CD4-positive, alpha-beta memory T cell (primary cell): ENCODE measurements around the gene RBFOX2. TPM values are rescaled to one million over a fixed set of nuclear protein-coding genes. Genes with fewer than 3 reads are reported as not detected.
"Not testable (repeated sequence)": the region's sequence is repeated elsewhere in the genome, so short reads cannot be mapped to it uniquely, and the experiment has no call there.

ENCODE experiments used
- CTCF ChIA-PET: fragments of 350-600 bp; sonication (Branson Sonifier 250); formaldehyde crosslinking; loops from one replicate; lab custom pipeline; 2021; ENCODE audit warnings: inconsistent platforms; ENCODE audit not compliant: partially characterized antibody; lab: Charles Lee
- POLR2A ChIA-PET: fragments of 350-600 bp; sonication (Branson Sonifier 250); formaldehyde crosslinking; loops from one replicate; lab custom pipeline; 2021; ENCODE audit not compliant: partially characterized antibody; lab: Charles Lee
- DNase-seq, 5 donors: peaks; one replicate each; pipeline versions ENCODE4 v3.0.0 to v3.0.0-alpha.2; 2020 to 2022; ENCODE audit warnings: mixed read lengths in 1 of 5
- H3K27ac ChIP-seq: one replicate; pipeline ENCODE4 v1.7.0; 2013; ENCODE audit warnings: low read depth, low read length
- H3K27me3 ChIP-seq: 2 replicates; pipeline ENCODE4 v1.7.0; 2013; ENCODE audit warnings: mild to moderate bottlenecking, low read length, moderate library complexity; ENCODE audit not compliant: insufficient read depth
- H3K36me3 ChIP-seq: 2 replicates; pipeline ENCODE4 v1.7.0; 2013; ENCODE audit warnings: mild to moderate bottlenecking, low read length, moderate library complexity; ENCODE audit not compliant: insufficient read depth
- H3K4me1 ChIP-seq: 2 replicates; pipeline ENCODE4 v1.7.0; 2013; ENCODE audit warnings: mild to moderate bottlenecking, low read length, moderate library complexity; ENCODE audit not compliant: insufficient read depth
- H3K4me3 ChIP-seq, 2 donors: one replicate each; pipeline ENCODE4 v1.7.0; 2013; ENCODE audit warnings: low read length in 2 of 2, mild to moderate bottlenecking in 1 of 2
- H3K9me3 ChIP-seq, 2 donors: one replicate each; pipeline ENCODE4 v1.7.0; 2013; ENCODE audit warnings: low read length in 2 of 2, control low read depth in 1 of 2; ENCODE audit not compliant: control insufficient read depth in 1 of 2
- H3K27ac Mint-ChIP-seq, 7 donors: one replicate each; pipeline ENCODE4 v1.8.0; 2020 to 2021; ENCODE audit warnings: mixed read lengths in 7 of 7, mild to moderate bottlenecking in 6 of 7, inconsistent platforms in 3 of 7, moderate library complexity in 3 of 7
- H3K27me3 Mint-ChIP-seq, 2 donors: one replicate each; pipeline ENCODE4 v1.8.0; 2020 to 2021; ENCODE audit warnings: mixed read lengths in 2 of 2
- H3K36me3 Mint-ChIP-seq, 2 donors: one replicate each; pipeline ENCODE4 v1.8.0; 2020 to 2021; ENCODE audit warnings: mixed read lengths in 2 of 2, inconsistent platforms in 1 of 2, mild to moderate bottlenecking in 1 of 2
- H3K4me1 Mint-ChIP-seq, 4 donors: one replicate each; pipeline ENCODE4 v1.8.0; 2020 to 2021; ENCODE audit warnings: mixed read lengths in 4 of 4, mild to moderate bottlenecking in 1 of 4
- H3K4me3 Mint-ChIP-seq, 8 donors: one replicate each; pipeline ENCODE4 v1.8.0; 2020 to 2021; ENCODE audit warnings: mixed read lengths in 8 of 8, mild to moderate bottlenecking in 7 of 8, moderate library complexity in 6 of 8, inconsistent platforms in 3 of 8
- H3K9me3 Mint-ChIP-seq, 8 donors: one replicate each; pipeline ENCODE4 v1.8.0; 2020 to 2021; ENCODE audit warnings: mixed read lengths in 8 of 8, mild to moderate bottlenecking in 5 of 8, inconsistent platforms in 3 of 8, moderate library complexity in 1 of 8
- intact Hi-C: fragments of 100-400 bp; cut with micrococcal nuclease; formaldehyde crosslinking; loops from one replicate; pipeline ENCODE4 v1.15.1; 2023
- polyA plus RNA-seq, 2 donors: library from polyadenylated mRNA; unstranded; fragments of 300-500 nt; fragmentation: Illumina TruSeq; gene quantifications; one replicate each; pipeline ENCODE4 v1.2.3, GENCODE V29; 2021
- total RNA-seq, 2 experiments: library from RNA; stranded (reverse); gene quantifications; one replicate each; pipeline ENCODE4 v1.2.3, GENCODE V29; 2021

The RBFOX2 gene
- total and polyA plus RNA-seq, 4 experiments from 2014 or later, result 0.68 to 1.3 (median 1.0) TPM

DNA sequence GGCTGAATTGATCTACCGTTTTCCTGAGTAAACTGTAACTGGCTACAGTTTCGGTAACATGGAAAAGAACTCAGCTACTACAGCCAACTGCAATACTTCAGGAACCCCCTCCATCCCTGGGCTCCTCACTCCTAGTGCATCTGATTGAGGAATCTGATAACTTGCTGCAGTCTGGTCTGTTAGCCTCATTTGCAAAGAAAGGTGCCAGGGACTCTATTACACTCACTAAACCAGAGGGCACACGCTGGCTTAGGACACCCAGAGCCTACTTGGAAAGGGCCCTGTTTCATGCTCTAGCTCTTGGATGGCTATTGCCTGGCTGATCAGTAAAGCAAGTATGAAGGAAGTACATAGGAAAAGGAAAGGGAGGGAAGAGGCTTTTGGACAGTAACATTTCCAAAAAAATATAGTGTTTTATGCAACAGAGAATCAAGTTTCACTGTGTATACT, 288.7 kb downstream of the RBFOX2 start:
- H3K4me1 ChIP-seq, result no peaks in the 10 kb centered on the region
- intact Hi-C loops, result no loop called here
- H3K27me3 ChIP-seq, result no peaks in the 10 kb centered on the region
- no peaks in the 10 kb centered on the region for H3K36me3 ChIP-seq
- CTCF ChIA-PET, result interaction anchor here (1.0 kb wide), 1 partner anchor 113 kb away, joined by 6 read pairs; no protein-coding TSS in a partner anchor
- Mint-ChIP-seq H3K4me3 (no peak overlapping the region), H3K36me3 (no peaks in the 10 kb centered on the region), H3K4me1 (no peaks in the 10 kb centered on the region), H3K9me3 (no peaks in the 10 kb centered on the region), H3K27me3 (peaks cover 2 to 5% of the 10 kb centered on the region in 2 donors), H3K27ac (no peak overlapping the region)
- no peak overlapping the region for H3K4me3 ChIP-seq
- H3K9me3 ChIP-seq, result no peaks in the 10 kb centered on the region
- DNase-seq, result no peak
- POLR2A ChIA-PET, result no interaction called here
- H3K27ac ChIP-seq, result no peak overlapping the region

- CTCF ChIA-PET, result interaction anchor here (1.2 kb wide), 1 partner anchor 9 kb away, joined by 4 read pairs; no protein-coding TSS in a partner anchor
- DNase-seq, result peak in 2 of 5 donors; percentile 1 to 4
- no peak overlapping the region for H3K27ac ChIP-seq
- peaks cover 2 to 5% of the 10 kb centered on the region in 2 donors for H3K27me3 Mint-ChIP-seq
- H3K4me1 Mint-ChIP-seq, result no peaks in the 10 kb centered on the region
- no peaks in the 10 kb centered on the region for H3K36me3 ChIP-seq
- H3K4me1 ChIP-seq, result no peaks in the 10 kb centered on the region
- H3K4me3 Mint-ChIP-seq, result no peak overlapping the region
- no peaks in the 10 kb centered on the region for H3K9me3 ChIP-seq
- H3K27me3 ChIP-seq, result no peaks in the 10 kb centered on the region
- H3K36me3 Mint-ChIP-seq, result no peaks in the 10 kb centered on the region
- intact Hi-C loops, result no loop called here
- POLR2A ChIA-PET, result no interaction called here
- no peaks in the 10 kb centered on the region for H3K9me3 Mint-ChIP-seq
- H3K27ac Mint-ChIP-seq, result peak overlapping the region in 1 of 7 donors; percentile 57
- no peak overlapping the region for H3K4me3 ChIP-seq
Measured at GRCh38 chr22:35739076-35739930, 289.3 kb downstream of the RBFOX2 start.

DNA sequence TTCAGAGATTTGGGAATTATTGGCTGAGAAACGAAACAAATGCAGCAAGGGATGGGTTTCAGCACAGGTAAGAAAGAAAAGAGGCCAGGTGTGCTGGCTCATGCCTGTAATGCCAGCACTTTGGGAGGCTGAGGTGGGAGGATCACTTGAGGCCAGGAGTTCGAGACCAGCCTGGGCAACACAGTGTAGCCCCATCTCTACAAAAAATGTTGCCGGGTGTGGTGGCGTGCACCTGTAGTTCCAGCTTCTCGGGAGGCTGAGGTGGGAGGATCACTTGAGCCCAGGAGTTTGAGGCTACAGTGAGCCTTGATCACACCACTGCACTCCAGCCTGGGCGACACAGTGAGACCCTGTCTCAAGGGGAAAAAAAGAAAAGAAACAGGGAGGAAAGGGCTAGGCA, 290.7 kb downstream of the RBFOX2 start:
- H3K9me3 ChIP-seq, H3K4me3 ChIP-seq, H3K27ac ChIP-seq, CTCF ChIA-PET, DNase-seq, H3K4me1 Mint-ChIP-seq, H3K27me3 Mint-ChIP-seq, H3K36me3 ChIP-seq, H3K36me3 Mint-ChIP-seq, H3K4me3 Mint-ChIP-seq, H3K4me1 ChIP-seq, POLR2A ChIA-PET, H3K9me3 Mint-ChIP-seq, intact Hi-C loops, H3K27me3 ChIP-seq: not testable (repeated sequence)
- H3K27ac Mint-ChIP-seq, result peak overlapping the region in 1 of 7 donors; percentile 13

GRCh38 chr22:35736701-35737100, 291.9 kb downstream of the RBFOX2 start:
- Mint-ChIP-seq H3K4me3 (no peak overlapping the region), H3K4me1 (no peaks in the 10 kb centered on the region), H3K27me3 (peaks cover under 1 to 2% of the 10 kb centered on the region in 2 donors), H3K9me3 (no peaks in the 10 kb centered on the region), H3K36me3 (no peaks in the 10 kb centered on the region), H3K27ac (no peak overlapping the region)
- Histone ChIP-seq H3K36me3 (no peaks in the 10 kb centered on the region), H3K9me3 (no peaks in the 10 kb centered on the region), H3K4me3 (no peak overlapping the region), H3K27ac (no peak overlapping the region), H3K4me1 (no peaks in the 10 kb centered on the region), H3K27me3 (no peaks in the 10 kb centered on the region)
- no peak for DNase-seq
- ChIA-PET CTCF (no interaction called here), POLR2A (no interaction called here)
- intact Hi-C loops, result no loop called here

GRCh38 chr22:35736166-35736565, 292.5 kb downstream of the RBFOX2 start:
- intact Hi-C loops, result no loop called here
- Histone ChIP-seq H3K4me1 (no peaks in the 10 kb centered on the region), H3K27ac (no peak overlapping the region), H3K36me3 (no peaks in the 10 kb centered on the region), H3K4me3 (no peak overlapping the region), H3K9me3 (no peaks in the 10 kb centered on the region), H3K27me3 (no peaks in the 10 kb centered on the region)
- Mint-ChIP-seq H3K27ac (no peak overlapping the region), H3K36me3 (no peaks in the 10 kb centered on the region), H3K27me3 (peaks cover 3 to 4% of the 10 kb centered on the region in 2 donors), H3K9me3 (no peaks in the 10 kb centered on the region), H3K4me3 (no peak overlapping the region), H3K4me1 (no peaks in the 10 kb centered on the region)
- DNase-seq, result no peak
- CTCF ChIA-PET, result no interaction called here
- POLR2A ChIA-PET, result no interaction called here

DNA sequence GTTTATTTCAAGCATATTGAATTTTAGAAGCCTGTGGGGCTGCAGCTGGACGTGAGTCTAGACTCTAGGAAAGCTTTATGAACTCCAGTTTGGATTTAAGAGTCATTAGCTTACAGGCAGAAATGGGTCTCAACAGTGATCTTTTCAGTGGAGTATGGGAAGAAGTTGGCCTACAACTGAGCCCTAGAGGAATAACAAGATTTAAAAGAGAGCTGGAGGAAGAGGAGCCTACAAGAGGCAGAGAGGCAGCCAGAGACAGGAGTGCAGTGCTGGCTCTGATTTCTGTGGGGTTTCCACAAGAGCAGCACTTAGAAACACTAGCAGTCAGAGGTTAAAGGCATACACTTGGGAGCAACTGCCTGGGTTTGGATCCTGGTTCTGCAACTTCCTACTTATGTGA, 293.1 kb downstream of the RBFOX2 start:
- Mint-ChIP-seq H3K9me3 (no peaks in the 10 kb centered on the region), H3K27me3 (peaks cover 3 to 5% of the 10 kb centered on the region in 2 donors), H3K36me3 (no peaks in the 10 kb centered on the region), H3K4me3 (no peak overlapping the region), H3K4me1 (no peaks in the 10 kb centered on the region), H3K27ac (no peak overlapping the region)
- Histone ChIP-seq H3K27me3 (no peaks in the 10 kb centered on the region), H3K4me1 (no peaks in the 10 kb centered on the region), H3K9me3 (no peaks in the 10 kb centered on the region), H3K4me3 (no peak overlapping the region), H3K27ac (no peak overlapping the region), H3K36me3 (no peaks in the 10 kb centered on the region)
- intact Hi-C loops, result no loop called here
- ChIA-PET POLR2A (no interaction called here), CTCF (no interaction called here)
- no peak for DNase-seq

DNA sequence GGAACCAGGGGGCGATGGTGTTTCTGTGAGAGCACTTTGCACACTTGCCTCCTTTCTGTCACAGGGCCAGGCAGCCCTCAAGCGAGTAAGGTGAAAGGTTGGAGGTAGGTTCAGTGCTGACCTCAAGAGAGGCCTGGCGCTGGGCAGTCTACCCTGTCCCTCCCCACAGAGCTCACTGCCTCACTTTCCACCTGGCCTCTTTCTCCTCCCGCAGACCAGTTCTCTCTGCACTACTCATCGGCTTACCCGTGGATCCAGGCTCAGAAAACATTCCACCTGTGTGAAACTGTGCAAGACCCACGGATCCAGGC, 294.2 kb downstream of the RBFOX2 start:
- H3K4me3 Mint-ChIP-seq, result no peak overlapping the region

More for the DNA sequence above, 294.2 kb downstream of the RBFOX2 start:
- CTCF ChIA-PET, result no interaction called here
- Histone ChIP-seq H3K4me1 (no peaks in the 10 kb centered on the region), H3K9me3 (no peaks in the 10 kb centered on the region), H3K27me3 (no peaks in the 10 kb centered on the region), H3K27ac (no peak overlapping the region), H3K4me3 (no peak overlapping the region), H3K36me3 (no peaks in the 10 kb centered on the region)
- POLR2A ChIA-PET, result no interaction called here
- no peaks in the 10 kb centered on the region for H3K4me1 Mint-ChIP-seq
- H3K9me3 Mint-ChIP-seq, result no peaks in the 10 kb centered on the region
- peaks cover 3 to 4% of the 10 kb centered on the region in 2 donors for H3K27me3 Mint-ChIP-seq
- H3K36me3 Mint-ChIP-seq, result no peaks in the 10 kb centered on the region
- no peak for DNase-seq
- no peak overlapping the region for H3K27ac Mint-ChIP-seq
- intact Hi-C loops, result no loop called here
